ENCODE measurements around the gene AKR7A2. TPM values are rescaled to one million over a fixed set of nuclear protein-coding genes. Genes with fewer than 3 reads are reported as not detected.

The AKR7A2 gene
- total and polyA plus RNA-seq, 9 of the 15 experiments (the other 6 are each of a cell fraction or from before 2014, with no cell fraction given): 2.0 to 78.4 (median 49.4) TPM

GRCh38 chr1:19312782-19313635 is 1.1 kb upstream of the AKR7A2 start (continued):
- TF ChIP-seq, protein P1, sequence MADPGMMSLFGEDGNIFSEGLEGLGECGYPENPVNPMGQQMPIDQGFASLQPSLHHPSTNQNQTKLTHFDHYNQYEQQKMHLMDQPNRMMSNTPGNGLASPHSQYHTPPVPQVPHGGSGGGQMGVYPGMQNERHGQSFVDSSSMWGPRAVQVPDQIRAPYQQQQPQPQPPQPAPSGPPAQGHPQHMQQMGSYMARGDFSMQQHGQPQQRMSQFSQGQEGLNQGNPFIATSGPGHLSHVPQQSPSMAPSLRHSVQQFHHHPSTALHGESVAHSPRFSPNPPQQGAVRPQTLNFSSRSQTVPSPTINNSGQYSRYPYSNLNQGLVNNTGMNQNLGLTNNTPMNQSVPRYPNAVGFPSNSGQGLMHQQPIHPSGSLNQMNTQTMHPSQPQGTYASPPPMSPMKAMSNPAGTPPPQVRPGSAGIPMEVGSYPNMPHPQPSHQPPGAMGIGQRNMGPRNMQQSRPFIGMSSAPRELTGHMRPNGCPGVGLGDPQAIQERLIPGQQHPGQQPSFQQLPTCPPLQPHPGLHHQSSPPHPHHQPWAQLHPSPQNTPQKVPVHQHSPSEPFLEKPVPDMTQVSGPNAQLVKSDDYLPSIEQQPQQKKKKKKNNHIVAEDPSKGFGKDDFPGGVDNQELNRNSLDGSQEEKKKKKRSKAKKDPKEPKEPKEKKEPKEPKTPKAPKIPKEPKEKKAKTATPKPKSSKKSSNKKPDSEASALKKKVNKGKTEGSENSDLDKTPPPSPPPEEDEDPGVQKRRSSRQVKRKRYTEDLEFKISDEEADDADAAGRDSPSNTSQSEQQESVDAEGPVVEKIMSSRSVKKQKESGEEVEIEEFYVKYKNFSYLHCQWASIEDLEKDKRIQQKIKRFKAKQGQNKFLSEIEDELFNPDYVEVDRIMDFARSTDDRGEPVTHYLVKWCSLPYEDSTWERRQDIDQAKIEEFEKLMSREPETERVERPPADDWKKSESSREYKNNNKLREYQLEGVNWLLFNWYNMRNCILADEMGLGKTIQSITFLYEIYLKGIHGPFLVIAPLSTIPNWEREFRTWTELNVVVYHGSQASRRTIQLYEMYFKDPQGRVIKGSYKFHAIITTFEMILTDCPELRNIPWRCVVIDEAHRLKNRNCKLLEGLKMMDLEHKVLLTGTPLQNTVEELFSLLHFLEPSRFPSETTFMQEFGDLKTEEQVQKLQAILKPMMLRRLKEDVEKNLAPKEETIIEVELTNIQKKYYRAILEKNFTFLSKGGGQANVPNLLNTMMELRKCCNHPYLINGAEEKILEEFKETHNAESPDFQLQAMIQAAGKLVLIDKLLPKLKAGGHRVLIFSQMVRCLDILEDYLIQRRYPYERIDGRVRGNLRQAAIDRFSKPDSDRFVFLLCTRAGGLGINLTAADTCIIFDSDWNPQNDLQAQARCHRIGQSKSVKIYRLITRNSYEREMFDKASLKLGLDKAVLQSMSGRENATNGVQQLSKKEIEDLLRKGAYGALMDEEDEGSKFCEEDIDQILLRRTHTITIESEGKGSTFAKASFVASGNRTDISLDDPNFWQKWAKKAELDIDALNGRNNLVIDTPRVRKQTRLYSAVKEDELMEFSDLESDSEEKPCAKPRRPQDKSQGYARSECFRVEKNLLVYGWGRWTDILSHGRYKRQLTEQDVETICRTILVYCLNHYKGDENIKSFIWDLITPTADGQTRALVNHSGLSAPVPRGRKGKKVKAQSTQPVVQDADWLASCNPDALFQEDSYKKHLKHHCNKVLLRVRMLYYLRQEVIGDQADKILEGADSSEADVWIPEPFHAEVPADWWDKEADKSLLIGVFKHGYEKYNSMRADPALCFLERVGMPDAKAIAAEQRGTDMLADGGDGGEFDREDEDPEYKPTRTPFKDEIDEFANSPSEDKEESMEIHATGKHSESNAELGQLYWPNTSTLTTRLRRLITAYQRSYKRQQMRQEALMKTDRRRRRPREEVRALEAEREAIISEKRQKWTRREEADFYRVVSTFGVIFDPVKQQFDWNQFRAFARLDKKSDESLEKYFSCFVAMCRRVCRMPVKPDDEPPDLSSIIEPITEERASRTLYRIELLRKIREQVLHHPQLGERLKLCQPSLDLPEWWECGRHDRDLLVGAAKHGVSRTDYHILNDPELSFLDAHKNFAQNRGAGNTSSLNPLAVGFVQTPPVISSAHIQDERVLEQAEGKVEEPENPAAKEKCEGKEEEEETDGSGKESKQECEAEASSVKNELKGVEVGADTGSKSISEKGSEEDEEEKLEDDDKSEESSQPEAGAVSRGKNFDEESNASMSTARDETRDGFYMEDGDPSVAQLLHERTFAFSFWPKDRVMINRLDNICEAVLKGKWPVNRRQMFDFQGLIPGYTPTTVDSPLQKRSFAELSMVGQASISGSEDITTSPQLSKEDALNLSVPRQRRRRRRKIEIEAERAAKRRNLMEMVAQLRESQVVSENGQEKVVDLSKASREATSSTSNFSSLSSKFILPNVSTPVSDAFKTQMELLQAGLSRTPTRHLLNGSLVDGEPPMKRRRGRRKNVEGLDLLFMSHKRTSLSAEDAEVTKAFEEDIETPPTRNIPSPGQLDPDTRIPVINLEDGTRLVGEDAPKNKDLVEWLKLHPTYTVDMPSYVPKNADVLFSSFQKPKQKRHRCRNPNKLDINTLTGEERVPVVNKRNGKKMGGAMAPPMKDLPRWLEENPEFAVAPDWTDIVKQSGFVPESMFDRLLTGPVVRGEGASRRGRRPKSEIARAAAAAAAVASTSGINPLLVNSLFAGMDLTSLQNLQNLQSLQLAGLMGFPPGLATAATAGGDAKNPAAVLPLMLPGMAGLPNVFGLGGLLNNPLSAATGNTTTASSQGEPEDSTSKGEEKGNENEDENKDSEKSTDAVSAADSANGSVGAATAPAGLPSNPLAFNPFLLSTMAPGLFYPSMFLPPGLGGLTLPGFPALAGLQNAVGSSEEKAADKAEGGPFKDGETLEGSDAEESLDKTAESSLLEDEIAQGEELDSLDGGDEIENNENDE (IDR thresholded peaks at IDR 0.05; ENCODE audit: low read depth, low read length): no peak
- TF ChIP-seq, protein P2, sequence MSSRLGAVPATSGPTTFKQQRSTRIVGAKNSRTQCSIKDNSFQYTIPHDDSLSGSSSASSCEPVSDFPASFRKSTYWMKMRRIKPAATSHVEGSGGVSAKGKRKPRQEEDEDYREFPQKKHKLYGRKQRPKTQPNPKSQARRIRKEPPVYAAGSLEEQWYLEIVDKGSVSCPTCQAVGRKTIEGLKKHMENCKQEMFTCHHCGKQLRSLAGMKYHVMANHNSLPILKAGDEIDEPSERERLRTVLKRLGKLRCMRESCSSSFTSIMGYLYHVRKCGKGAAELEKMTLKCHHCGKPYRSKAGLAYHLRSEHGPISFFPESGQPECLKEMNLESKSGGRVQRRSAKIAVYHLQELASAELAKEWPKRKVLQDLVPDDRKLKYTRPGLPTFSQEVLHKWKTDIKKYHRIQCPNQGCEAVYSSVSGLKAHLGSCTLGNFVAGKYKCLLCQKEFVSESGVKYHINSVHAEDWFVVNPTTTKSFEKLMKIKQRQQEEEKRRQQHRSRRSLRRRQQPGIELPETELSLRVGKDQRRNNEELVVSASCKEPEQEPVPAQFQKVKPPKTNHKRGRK (tag; IDR thresholded peaks at IDR 0.05): peak; percentile 81
- TF ChIP-seq MYC (IDR thresholded peaks at IDR 0.05; ENCODE audit: low read depth, low read length) (no peak), MYC (CRISPR knock-in tag; IDR thresholded peaks at IDR 0.05; ENCODE audit: borderline replicate concordance, low read depth) (no peak), NFIC (IDR thresholded peaks at IDR 0.05) (no peak), PRPF4 (IDR thresholded peaks at IDR 0.05; ENCODE audit: insufficient read depth, low read depth, low read length, poor library complexity, severe bottlenecking) (no peak), ZNF146 (CRISPR knock-in tag; IDR thresholded peaks at IDR 0.05; ENCODE audit: unreplicated experiment) (no peak), NFIX (CRISPR knock-in tag; IDR thresholded peaks at IDR 0.05; ENCODE audit: low read depth) (no peak), ZBTB34 (CRISPR knock-in tag; IDR thresholded peaks at IDR 0.05) (no peak)
- TF ChIP-seq, protein P3, sequence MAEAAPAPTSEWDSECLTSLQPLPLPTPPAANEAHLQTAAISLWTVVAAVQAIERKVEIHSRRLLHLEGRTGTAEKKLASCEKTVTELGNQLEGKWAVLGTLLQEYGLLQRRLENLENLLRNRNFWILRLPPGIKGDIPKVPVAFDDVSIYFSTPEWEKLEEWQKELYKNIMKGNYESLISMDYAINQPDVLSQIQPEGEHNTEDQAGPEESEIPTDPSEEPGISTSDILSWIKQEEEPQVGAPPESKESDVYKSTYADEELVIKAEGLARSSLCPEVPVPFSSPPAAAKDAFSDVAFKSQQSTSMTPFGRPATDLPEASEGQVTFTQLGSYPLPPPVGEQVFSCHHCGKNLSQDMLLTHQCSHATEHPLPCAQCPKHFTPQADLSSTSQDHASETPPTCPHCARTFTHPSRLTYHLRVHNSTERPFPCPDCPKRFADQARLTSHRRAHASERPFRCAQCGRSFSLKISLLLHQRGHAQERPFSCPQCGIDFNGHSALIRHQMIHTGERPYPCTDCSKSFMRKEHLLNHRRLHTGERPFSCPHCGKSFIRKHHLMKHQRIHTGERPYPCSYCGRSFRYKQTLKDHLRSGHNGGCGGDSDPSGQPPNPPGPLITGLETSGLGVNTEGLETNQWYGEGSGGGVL (CRISPR knock-in tag; IDR thresholded peaks at IDR 0.05): no peak

Data from K562 (cell line).